HG02623 (cell line): Measurements from ENCODE around the gene MCRIP2.

Experiments
- ATAC-seq: cut with Tn5 transposase; IDR thresholded peaks from one replicate; pipeline ENCODE4 v1.9.1; 2021; ENCODE audit warnings: moderate library complexity; ENCODE audit not compliant: unreplicated experiment

The MCRIP2 gene

DNA sequence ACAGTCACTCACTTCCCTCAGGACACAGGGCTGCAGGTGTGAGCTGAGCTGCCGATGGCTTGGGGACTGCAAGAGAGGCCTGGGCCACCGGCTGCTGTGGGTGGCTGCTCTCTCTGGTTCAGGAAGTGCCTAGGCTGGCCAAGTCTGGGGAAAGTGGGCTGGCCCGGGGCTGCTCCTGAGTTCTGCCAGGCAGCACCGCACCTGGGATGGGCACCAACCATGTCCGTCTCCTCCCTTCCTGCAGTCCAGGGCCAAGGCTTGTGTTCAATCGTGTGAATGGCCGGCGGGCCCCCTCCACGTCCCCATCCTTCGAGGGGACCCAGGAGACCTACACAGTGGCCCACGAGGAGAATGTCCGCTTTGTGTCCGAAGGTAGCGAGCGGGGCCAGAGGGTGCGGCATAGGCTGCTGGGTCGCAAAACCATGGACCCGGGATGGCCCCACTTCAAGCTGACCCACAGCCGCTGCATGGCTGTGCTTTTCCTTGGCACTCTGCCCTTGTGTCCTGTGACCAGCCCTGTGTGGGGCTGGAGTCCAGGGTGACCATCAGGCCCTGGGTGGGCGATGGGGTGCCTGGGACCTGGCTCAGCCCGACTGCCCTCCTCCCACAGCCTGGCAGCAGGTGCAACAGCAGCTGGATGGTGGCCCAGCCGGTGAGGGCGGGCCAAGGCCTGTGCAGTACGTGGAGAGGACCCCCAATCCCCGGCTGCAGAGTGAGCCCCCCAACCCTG is 5.7 kb downstream of the MCRIP2 start:
- ATAC-seq: no peak

DNA sequence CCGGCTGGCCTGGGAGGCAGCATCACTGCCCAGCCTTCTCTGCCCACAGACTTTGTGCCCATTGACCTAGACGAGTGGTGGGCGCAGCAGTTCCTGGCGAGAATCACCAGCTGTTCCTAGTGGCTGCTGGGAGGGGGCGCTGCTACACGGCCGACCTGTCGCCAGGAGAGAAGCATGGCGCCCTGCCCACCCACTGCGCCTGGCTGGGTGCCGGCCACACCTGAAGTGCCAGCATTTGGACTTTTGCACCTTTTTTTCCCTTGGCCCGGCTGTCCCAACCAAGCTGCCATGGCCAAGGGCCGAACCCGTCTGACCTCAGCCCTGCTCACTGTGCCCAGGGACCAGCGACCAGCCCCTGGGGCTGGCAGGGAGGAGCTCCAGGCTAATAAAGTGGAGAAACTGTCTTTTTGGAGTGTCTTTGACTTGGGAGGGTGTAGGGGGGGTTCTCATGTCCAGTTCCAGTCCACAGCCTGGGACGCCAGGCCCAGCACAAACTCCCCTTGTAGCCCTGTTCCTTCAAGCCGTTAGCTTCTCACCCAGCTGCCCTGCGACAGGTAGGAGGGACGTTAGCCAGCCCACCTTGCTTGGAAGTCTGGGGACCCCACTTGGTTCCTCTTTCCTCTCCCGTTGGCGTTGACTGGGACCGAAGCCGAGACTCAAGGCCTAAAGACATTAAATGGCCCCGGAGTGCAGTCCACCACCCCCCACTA is 6.6 kb downstream of the MCRIP2 start:
- no peak for ATAC-seq

DNA sequence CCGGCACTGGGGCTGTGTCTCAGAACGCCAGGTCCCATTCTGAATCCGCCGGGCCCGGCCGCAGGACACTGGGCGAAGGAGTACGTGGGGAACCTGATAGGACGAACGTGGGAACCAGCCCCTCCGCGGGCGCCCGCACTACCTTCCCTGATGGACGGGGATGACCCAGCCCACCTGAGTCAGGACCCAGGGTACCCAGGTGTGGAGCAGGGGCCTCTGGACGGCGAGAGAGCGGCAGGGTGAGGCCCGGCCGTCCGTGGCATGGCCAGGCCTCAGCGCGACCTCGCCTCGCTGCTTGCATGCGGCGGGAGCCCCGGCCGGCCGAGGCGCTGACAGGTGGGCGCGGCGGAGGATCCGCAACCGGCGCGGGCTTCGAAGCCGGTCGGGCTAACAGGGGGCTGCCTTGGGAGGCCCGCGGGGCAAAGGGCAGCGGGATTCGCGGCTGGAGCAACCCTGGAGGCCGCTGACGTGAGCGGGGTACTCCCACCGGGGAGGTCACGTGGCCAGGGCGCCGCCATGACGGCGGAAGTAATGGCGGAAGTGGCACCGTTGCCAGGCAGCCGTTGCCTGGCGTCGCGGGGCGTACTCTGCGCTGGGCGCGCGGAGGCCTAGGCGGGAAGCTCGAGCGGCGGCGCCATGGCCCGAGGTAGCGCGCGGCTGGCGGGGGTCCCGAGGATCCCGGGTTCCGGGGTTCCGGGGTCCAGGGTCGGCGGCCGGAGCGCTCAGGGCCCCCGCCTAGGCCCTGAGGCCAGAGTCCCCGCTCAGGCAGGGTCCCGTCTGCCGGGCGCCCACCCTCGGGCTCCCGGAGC is 7.4 kb downstream of the MCRIP2 start, which contains the start of gene WDR90:
TSS of gene WDR90 (plus strand) at position 585 of the 809 bp plus-strand sequence. CDS start at position 637, 52 bp downstream.
- ATAC-seq: peak; percentile 80

DNA sequence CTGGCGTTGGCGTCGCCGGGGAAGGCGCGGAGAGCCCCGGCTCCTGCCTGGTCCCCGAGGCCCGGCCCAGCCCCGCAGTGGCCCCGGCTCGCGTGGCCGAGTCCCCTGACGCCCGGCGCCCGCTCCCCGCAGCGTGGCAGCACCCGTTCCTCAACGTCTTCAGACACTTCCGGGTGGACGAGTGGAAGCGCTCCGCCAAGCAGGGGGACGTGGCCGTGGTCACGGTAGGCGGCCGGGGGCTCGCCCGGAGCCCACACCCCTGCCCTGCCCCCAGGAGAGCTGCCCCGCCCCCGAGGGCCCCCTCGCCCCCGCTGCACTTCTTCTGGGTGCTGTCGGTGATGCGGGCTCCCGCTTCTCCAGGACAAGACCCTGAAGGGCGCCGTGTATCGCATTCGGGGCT is 8.0 kb downstream of the MCRIP2 start:
- ATAC-seq: no peak

DNA sequence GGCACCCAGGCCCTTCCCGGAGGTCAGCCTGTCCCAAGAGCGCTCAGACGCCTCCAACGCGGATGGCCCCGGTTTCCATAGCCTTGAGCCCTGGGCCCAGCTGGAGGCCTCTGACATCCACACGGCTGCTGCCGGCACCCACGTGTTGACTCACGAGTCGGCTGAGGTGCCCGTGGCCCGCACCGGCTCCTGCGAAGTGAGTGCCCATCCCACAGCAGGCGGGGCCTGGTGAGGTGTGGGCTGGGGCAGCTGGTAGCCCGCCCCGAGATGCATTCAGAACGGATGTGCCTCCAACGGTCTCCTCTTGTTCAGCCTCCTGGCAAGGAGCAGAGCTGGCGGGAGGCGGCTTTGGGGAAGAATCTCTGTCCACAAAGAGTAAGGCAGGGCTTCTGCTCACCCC is 10.2 kb downstream of the MCRIP2 start:
- no peak for ATAC-seq

DNA sequence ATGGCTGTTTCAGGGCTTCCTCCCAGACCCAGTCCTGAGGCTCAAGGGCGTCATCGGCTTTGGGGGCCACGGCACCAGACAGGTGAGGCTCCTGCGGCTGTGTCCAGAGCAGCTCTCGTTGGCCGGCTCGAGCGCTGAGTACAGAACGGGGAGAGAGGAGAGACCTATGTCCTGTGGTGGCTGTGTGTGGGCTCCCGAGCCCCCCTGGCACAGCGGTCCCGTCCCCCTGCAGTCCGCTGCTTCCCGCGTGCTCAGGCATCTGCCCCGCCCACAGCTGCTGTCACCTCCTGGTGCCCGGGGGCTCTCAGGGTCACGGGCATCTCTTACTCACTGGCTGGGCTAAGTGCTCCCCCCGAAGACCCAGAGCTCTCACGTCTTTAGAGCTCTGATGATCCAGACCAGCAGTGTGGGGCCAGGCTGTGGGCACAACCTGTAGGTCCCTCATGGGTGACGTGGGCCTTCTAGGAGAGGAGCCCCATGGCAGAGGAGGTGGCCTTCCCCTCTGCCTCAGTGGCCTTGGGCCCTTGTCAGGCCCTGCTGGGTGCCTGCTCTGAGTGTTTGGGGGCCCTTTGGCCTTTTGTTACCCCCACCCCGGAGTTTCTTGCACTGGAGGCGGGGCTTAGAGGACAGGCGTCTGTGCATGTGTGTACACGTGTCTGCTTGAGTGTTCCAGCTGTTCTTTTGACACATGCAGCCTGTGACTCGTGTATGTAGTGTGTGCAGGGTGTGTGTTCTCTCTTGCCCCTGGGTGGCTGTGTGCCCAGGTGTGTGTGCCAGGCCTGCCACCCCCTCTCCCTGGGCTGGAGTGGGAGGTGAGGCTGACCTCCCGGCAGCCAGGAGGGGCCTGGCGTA is 11.1 kb downstream of the MCRIP2 start:
- ATAC-seq: no peak

DNA sequence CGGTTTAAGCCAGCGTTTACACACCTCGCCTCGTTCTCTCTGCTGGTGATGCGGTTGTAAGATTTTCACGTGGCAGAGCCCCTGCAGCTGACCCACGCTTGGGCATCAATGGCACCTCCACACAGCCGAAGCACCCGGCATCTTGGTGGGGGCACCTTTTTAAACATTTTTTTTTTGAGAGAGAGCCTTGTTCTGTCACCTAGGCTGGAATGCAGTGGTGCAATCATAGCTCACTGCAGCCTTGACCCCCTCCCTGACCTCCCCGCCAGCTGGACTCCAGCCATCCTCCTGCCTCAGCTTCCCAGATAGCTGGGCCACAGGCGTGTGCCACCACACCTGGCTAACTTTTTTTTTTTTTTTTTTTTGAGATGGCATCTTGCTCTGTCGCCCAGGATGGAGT is 12.4 kb downstream of the MCRIP2 start:
- ATAC-seq: no peak

DNA sequence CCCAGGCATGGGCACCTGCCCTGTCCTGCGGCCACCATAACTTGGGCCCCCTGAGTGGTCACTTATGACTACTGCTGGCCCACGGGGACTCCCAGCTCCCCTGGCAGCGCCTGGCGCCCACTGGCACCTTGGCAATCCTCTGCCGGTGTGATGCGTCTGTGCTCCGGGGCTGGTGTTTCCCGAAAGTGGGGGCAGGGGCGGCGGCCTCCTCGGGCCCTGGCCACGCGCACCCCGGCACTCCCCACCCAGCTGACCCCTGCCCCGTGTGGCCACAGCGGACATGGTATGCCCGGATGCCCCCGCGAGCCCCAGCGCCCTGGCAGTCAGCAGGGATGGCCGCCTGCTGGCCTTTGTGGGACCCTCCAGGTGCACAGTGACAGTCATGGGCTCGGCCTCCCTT is 15.9 kb downstream of the MCRIP2 start:
- ATAC-seq: no peak

DNA sequence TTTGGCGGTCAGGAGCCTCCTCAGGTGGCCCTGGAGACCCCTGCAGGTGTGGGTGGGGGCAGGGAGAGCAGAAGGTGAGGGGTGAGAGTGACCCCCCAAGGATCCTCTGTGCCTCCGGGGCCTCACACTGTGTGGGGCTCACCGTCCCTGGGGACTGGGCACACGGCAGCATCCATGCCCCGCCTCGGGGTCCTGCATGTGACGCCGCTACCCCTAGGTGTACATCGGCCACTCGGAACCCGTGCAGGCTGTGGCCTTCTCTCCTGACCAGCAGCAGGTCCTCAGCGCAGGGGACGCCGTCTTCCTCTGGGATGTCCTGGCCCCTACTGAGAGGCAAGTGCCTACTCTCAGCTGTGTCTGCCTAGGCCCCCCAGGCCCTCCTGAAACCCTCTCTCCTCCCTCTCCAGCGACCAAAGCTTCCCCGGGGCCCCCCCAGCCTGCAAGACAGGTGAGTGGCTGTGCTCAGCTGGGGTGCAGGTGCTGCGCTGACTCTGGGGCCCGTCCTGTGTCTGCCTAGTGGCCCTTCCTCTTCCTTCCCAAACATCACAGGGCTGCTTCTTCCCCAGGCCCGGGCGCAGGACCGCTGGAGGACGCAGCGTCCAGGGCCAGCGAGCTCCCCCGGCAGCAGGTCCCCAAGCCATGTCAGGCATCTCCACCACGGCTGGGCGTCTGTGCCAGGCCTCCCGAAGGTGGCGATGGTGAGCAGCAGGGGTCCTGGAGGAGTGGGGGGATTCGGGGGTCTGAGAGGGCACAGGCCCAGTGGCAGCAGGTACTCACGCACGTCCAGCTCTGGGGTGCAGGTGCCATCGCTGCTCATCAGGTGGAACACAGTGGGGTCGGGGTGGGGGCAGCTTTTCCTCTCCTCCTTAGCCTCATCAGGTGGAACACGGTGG is 17.3 kb downstream of the MCRIP2 start:
- no peak for ATAC-seq

DNA sequence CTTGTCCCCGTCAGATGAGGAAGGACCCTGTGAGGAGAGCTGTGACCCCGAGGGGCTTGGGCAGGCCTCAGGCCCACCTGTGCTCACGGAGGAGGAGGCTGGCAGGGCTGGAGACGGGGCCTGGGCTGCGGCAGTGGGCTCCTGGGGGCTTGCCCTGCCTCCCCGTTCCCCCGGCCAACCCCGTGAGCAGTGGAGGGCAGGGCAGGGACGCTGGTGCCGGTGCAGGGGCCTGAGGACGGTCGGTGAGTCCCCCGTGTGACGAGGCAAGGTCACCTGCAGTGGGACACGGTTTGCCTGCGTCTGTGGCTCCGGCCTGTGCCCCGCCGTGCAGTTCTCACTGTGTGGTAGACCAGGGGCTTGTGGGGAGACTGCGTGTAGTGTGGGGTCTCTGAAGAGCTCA is 18.0 kb downstream of the MCRIP2 start:
- ATAC-seq: no peak

DNA sequence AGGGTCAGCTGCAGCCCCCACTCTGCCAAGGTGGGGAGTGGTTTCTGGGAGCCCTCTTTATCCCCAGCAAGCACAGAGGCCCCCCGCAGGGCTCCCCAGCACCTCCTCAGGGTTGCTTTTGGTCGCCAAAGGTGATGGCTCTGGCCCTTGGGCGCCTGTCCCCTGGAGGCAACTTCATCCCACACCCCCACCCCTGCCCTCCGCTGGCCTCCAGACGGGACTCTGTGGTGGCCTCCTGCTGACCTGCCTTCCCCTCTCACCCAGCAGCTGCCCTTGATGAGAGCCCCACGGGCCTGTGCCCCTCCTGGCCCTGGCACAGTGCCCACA is 18.5 kb downstream of the MCRIP2 start:
- ATAC-seq: no peak

DNA sequence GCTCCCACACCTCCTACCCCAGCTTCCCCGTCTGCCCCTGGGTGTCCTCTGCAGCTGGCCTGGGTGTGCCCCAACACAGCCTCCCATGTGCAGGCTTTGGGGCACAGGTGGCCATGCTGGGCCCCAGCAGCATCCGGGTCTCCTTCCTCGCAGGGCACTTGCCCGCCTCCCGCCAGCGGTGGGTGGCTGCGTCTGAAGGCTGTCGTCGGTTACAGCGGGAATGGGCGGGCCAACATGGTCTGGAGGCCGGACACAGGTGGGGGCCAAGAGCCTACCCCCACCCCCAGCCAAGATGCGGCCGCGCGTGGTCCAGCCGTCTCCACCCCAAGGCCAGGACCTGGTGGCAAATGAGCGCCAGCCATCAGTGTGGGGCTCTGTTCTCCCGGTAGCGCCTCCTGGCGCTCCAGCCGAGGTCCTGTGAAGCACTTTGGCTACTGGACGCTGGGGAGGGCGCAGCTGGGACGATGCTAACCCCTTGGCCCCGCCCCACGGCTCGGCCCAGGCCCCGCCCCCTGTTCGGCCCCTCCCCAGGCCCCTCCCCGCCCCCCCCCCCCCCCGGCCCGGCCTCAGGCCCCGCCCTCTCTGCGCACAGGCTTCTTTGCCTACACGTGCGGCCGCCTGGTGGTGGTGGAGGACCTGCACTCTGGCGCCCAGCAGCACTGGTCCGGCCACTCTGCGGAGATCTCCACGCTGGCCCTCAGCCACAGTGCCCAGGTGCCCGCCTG is 19.0 kb downstream of the MCRIP2 start:
- no peak for ATAC-seq

DNA sequence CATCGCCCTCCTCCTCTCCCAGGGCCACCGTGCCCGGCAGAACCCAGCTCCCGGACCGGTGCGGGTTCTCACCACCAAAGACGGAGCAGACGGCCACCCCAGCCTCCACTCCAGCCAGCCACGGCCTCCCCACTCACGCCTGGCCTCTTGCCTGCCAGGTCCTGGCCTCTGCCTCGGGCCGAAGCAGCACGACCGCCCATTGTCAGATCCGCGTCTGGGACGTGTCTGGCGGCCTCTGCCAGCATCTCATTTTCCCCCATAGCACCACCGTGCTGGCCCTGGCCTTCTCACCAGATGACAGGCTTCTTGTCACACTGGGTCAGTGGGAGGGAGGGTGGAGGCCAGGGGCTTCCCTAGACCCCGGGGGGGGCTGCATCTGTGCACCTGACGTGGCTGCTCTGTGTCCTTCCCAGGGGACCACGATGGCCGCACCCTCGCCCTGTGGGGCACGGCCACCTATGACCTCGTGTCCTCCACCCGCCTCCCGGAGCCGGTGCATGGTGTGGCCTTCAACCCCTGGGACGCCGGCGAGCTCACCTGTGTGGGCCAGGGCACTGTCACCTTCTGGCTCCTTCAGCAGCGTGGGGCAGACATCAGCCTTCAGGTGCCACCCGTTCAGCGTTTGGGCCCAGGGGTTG is 19.7 kb downstream of the MCRIP2 start:
- no peak for ATAC-seq

DNA sequence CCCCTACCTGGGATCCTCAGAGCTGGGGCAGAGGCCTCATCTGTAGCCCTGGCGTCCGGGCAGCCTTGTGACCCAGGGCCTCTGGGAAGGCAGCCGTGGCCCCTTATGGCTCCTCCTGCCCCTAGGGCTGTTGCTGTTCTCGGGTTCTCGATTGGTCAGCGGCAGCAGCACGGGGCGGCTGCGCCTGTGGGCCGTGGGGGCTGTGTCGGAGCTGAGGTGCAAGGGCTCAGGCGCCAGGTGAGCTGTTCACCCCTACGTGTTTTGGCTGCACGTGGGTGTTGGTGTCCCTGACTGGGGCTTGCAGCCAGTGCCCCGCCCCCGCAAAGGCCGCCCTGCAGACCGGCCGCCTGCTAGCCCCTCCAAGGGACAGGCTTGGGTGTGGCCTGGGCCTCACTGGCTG is 20.5 kb downstream of the MCRIP2 start:
- ATAC-seq: no peak

DNA sequence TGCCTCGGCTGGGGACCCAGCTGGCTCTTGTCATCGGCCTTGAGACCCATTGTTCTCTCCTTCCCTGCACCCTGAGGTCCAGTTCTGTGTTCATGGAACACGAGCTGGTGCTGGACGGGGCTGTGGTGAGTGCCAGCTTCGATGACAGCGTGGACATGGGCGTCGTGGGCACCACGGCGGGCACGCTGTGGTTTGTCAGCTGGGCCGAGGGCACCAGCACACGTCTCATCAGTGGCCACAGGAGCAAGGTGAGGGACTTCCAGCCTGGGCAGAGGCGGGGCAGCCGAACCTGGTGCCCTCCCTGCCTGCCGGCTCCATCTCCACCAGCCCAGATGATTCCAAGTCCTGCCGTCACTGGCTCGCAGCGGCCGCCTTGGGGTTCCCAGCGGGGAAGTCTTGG is 21.0 kb downstream of the MCRIP2 start:
- ATAC-seq: no peak

DNA sequence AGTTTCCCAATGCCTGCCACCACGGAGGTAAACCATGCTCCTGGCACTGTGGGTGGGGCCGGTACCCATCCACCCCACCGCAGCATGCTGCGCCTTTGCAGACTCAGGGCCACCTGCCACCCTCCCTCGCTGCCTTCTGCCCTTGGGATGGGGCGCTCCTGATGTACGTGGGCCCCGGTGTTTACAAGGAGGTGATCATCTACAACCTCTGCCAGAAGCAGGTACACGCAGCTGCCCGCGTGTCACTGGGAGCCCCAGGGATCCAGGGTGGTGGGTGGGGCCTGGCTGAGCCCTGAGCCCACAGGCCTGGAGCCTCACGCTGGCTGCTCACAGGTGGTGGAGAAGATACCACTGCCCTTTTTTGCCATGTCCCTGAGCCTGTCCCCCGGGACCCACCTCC is 24.9 kb downstream of the MCRIP2 start:
- ATAC-seq: no peak

DNA sequence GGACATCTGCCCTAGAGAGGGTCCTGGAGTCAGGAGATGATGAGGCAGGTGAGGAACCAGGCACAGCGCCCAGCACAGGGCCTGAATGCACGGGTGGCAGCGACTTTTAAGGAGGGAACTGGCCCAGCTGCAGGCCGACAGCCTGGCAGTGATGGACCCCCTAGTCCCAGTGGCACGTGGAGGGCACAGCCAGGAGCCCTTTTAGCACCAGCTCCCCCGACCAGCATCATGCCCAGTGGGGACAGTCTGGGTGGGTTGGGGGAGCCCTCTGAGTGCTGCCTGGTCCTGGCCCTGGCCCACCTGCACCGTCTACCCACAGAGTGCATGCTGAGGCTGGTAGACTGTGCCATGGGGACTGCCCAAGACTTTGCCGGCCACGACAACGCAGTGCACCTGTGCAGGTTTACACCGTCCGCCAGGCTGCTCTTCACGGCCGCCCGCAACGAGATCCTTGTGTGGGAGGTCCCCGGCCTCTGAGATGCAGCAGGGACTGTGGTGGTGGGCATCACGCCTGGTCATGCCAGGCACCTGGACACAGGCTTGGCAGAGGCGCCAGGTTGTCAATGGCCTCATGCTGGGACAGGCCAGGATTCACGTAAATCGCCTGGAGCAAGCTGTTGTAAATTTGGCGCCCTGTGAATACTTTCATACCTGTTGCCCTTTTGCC is 25.6 kb downstream of the MCRIP2 start:
- no peak for ATAC-seq

DNA sequence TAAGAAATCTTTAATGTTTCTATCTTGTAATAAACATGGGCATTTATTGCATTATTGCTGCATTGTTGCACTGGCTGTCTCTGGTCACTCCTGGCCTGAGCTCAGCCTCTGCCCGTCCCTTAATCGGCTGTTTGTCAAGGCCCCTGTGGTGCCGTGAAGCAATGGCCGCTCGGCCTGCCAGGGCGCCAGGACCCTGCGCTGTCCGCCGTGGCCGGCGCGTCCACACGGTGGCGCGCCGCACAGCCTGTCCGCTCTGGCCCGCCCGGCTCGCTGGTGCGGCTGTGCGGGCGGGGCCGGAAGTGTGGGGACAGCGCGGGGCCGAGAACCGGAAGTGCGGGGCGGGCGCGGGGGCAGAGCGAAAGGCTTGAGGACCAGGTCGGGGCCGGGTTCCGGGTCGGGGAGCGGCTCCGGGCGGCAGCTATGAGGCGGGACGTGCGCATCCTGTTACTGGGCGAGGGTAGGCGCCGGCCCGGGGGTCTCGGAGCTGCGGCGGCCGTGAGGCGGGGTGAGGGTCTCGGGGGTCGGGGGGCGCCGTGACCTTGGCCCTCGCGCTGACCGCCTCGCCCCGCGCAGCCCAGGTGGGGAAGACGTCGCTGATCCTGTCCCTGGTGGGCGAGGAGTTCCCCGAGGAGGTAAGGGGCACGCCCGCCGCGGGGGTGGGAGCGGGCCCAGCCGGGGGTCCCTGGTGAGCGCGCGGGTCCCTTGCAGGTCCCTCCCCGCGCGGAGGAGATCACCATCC is 26.3 kb downstream of the MCRIP2 start, which contains the start of gene RHOT2:
TSS of gene RHOT2 (plus strand) at position 353 of the 739 bp plus-strand sequence. CDS start at position 421, 68 bp downstream.
- peak; percentile 75 for ATAC-seq
